HG02763 (cell line): ENCODE measurements around the gene CBL.
"Not testable (repeated sequence)": the region's sequence is repeated elsewhere in the genome, so short reads cannot be mapped to it uniquely, and the experiment has no call there.

ENCODE experiments used
- ATAC-seq: cut with Tn5 transposase; IDR thresholded peaks from one replicate; pipeline ENCODE4 v1.9.1; 2021; ENCODE audit warnings: mild to moderate bottlenecking, moderate library complexity; ENCODE audit not compliant: unreplicated experiment

The CBL gene

GRCh38 chr11:119184399-119184798 lies 21.7 kb upstream of the CBL start:
- ATAC-seq, result not testable (repeated sequence)

- ATAC-seq, result no peak
These were observed 20.0 kb upstream of the CBL start for GRCh38 chr11:119185981-119186634.

GRCh38 chr11:119187123-119187892 lies 18.8 kb upstream of the CBL start:
- no peak for ATAC-seq

- ATAC-seq, result no peak
These were observed 18.1 kb upstream of the CBL start for GRCh38 chr11:119188067-119188466.

- ATAC-seq, result no peak
These were observed 17.3 kb upstream of the CBL start for GRCh38 chr11:119188887-119189286.

GRCh38 chr11:119189393-119189792 lies 16.7 kb upstream of the CBL start:
- no peak for ATAC-seq

- ATAC-seq, result no peak
These were observed 15.6 kb upstream of the CBL start for GRCh38 chr11:119190531-119190930.

GRCh38 chr11:119191265-119191664 lies 14.9 kb upstream of the CBL start:
- ATAC-seq, result not testable (repeated sequence)

GRCh38 chr11:119192111-119192510 lies 14.0 kb upstream of the CBL start:
- no peak for ATAC-seq

GRCh38 chr11:119193001-119193400 lies 13.1 kb upstream of the CBL start:
- no peak for ATAC-seq

GRCh38 chr11:119193626-119194025 lies 12.5 kb upstream of the CBL start:
- ATAC-seq, result no peak

GRCh38 chr11:119194811-119195440 lies 11.2 kb upstream of the CBL start:
- no peak for ATAC-seq

GRCh38 chr11:119195680-119196079 lies 10.5 kb upstream of the CBL start:
- no peak for ATAC-seq

- ATAC-seq, result peak; percentile 44
These were observed 9.2 kb upstream of the CBL start for GRCh38 chr11:119196833-119197483.

GRCh38 chr11:119198925-119199324 lies 7.2 kb upstream of the CBL start:
- no peak for ATAC-seq

GRCh38 chr11:119201236-119201635 lies 4.9 kb upstream of the CBL start:
- ATAC-seq, result not testable (repeated sequence)

GRCh38 chr11:119202554-119202953 lies 3.6 kb upstream of the CBL start:
- ATAC-seq, result no peak

GRCh38 chr11:119204066-119204465 lies 2.1 kb upstream of the CBL start:
- ATAC-seq, result no peak

GRCh38 chr11:119205080-119205479 lies 1.1 kb upstream of the CBL start:
- no peak for ATAC-seq

GRCh38 chr11:119206511-119207414 lies 624 bp downstream of the CBL start:
- peak; percentile 18 for ATAC-seq
